ENCODE measurements around the gene PRKCE. TPM values are rescaled to one million over a fixed set of nuclear protein-coding genes. Genes with fewer than 3 reads are reported as not detected.

Gene PRKCE
- total RNA-seq, 1 experiment from 2014 or later: 4.4 TPM

- Mint-ChIP-seq H3K27me3 (ENCODE audit: insufficient read depth, unreplicated experiment) (no peaks in the 10 kb centered on the region), H3K4me1 (ENCODE audit: low read depth, unreplicated experiment) (no peaks in the 10 kb centered on the region), H3K36me3 (ENCODE audit: insufficient read depth, unreplicated experiment) (no peaks in the 10 kb centered on the region), H3K27ac (ENCODE audit: unreplicated experiment) (no peak overlapping the region), H3K9me3 (ENCODE audit: unreplicated experiment) (no peaks in the 10 kb centered on the region), H3K4me3 (ENCODE audit: unreplicated experiment) (no peak overlapping the region)
- no peak for DNase-seq
- TF ChIP-seq CTCF (IDR thresholded peaks at IDR 0.05; ENCODE audit: insufficient read depth in 1 of 2, low read depth in 1 of 2, low read length in 1 of 2, severe bottlenecking in 1 of 2, unreplicated experiment in 1 of 2): no peak
- intact Hi-C loops (cut with micrococcal nuclease; ENCODE audit: unreplicated experiment): no loop called here
- ChIA-PET CTCF (no interaction called here), POLR2A (no interaction called here)
- no peaks in the 10 kb centered on the region for H3K4me1 ChIP-seq
- no peaks in the 10 kb centered on the region for H3K27me3 ChIP-seq (replicated peaks; ENCODE audit: control insufficient read depth, insufficient read depth, low read length)
- H3K36me3 ChIP-seq (ENCODE audit: control insufficient read depth, insufficient read depth, low read length): no peaks in the 10 kb centered on the region
- H3K9me3 ChIP-seq: no peaks in the 10 kb centered on the region
- no peak overlapping the region for H3K4me3 ChIP-seq (ENCODE audit: low read depth, low read length)
- no TSS peak for BruUV-seq (replicated peaks)
Measured at GRCh38 chr2:45899926-45900325, 248.5 kb downstream of the PRKCE start.

GRCh38 chr2:45901468-45902032, 250.1 kb downstream of the PRKCE start:
- ChIA-PET CTCF (interaction anchor here (1.1 kb wide), 1 partner anchor 11 kb away, joined by 3 read pairs; no protein-coding TSS in a partner anchor), POLR2A (no interaction called here)
- DNase-seq: no peak
- H3K4me1 ChIP-seq: no peaks in the 10 kb centered on the region
- Mint-ChIP-seq H3K36me3 (ENCODE audit: insufficient read depth, unreplicated experiment) (no peaks in the 10 kb centered on the region), H3K27me3 (ENCODE audit: insufficient read depth, unreplicated experiment) (no peaks in the 10 kb centered on the region), H3K4me3 (ENCODE audit: unreplicated experiment) (no peak overlapping the region), H3K4me1 (ENCODE audit: low read depth, unreplicated experiment) (no peaks in the 10 kb centered on the region), H3K27ac (ENCODE audit: unreplicated experiment) (no peak overlapping the region), H3K9me3 (ENCODE audit: unreplicated experiment) (no peaks in the 10 kb centered on the region)
- TF ChIP-seq CTCF (IDR thresholded peaks at IDR 0.05; ENCODE audit: insufficient read depth in 1 of 2, low read depth in 1 of 2, low read length in 1 of 2, severe bottlenecking in 1 of 2, unreplicated experiment in 1 of 2): no peak
- no peaks in the 10 kb centered on the region for H3K9me3 ChIP-seq
- BruUV-seq (replicated peaks): no TSS peak
- H3K4me3 ChIP-seq (ENCODE audit: low read depth, low read length): no peak overlapping the region
- intact Hi-C loops (cut with micrococcal nuclease; ENCODE audit: unreplicated experiment): no loop called here
- H3K36me3 ChIP-seq (ENCODE audit: control insufficient read depth, insufficient read depth, low read length): no peaks in the 10 kb centered on the region
- no peaks in the 10 kb centered on the region for H3K27me3 ChIP-seq (replicated peaks; ENCODE audit: control insufficient read depth, insufficient read depth, low read length)

GRCh38 chr2:45902380-45902779, 250.9 kb downstream of the PRKCE start:
- BruUV-seq (replicated peaks): no TSS peak

More at GRCh38 chr2:45902380-45902779, 250.9 kb downstream of the PRKCE start:
- no peaks in the 10 kb centered on the region for H3K4me1 ChIP-seq
- intact Hi-C loops (cut with micrococcal nuclease; ENCODE audit: unreplicated experiment): no loop called here
- H3K4me1 Mint-ChIP-seq (ENCODE audit: low read depth, unreplicated experiment): no peaks in the 10 kb centered on the region
- no peak for DNase-seq
- ChIA-PET CTCF (interaction anchor here (1.1 kb wide), 1 partner anchor 10 kb away, joined by 3 read pairs; no protein-coding TSS in a partner anchor), POLR2A (no interaction called here)
- H3K27ac Mint-ChIP-seq (ENCODE audit: unreplicated experiment): no peak overlapping the region
- H3K9me3 Mint-ChIP-seq (ENCODE audit: unreplicated experiment): no peaks in the 10 kb centered on the region
- no peak overlapping the region for H3K4me3 Mint-ChIP-seq (ENCODE audit: unreplicated experiment)
- no peaks in the 10 kb centered on the region for H3K36me3 ChIP-seq (ENCODE audit: control insufficient read depth, insufficient read depth, low read length)
- no peak for TF ChIP-seq CTCF (IDR thresholded peaks at IDR 0.05; ENCODE audit: insufficient read depth in 1 of 2, low read depth in 1 of 2, low read length in 1 of 2, severe bottlenecking in 1 of 2, unreplicated experiment in 1 of 2)
- H3K27me3 ChIP-seq (replicated peaks; ENCODE audit: control insufficient read depth, insufficient read depth, low read length): no peaks in the 10 kb centered on the region
- H3K27me3 Mint-ChIP-seq (ENCODE audit: insufficient read depth, unreplicated experiment): no peaks in the 10 kb centered on the region
- no peak overlapping the region for H3K4me3 ChIP-seq (ENCODE audit: low read depth, low read length)
- H3K9me3 ChIP-seq: no peaks in the 10 kb centered on the region
- H3K36me3 Mint-ChIP-seq (ENCODE audit: insufficient read depth, unreplicated experiment): no peaks in the 10 kb centered on the region

All from Caco-2 (cell line).